Measurements from ENCODE around the gene ZNF497.

ZNF497 gene

GRCh38 chr19:58386576-58387337 is 24.2 kb upstream of the ZNF497 start, which contains the start of gene RPS5:
Gene RPS5 (plus strand): TSS chr19:58387269. CDS start chr19:58388138, 869 bp downstream.
- no peaks in the 10 kb centered on the region for H3K27me3 ChIP-seq (ENCODE audit: insufficient read depth, poor library complexity, severe bottlenecking)
- peaks cover 9% of the 10 kb centered on the region for H3K4me1 ChIP-seq (ENCODE audit: insufficient read depth, poor library complexity, severe bottlenecking)
- ATAC-seq (ENCODE audit: low read depth) (peak; percentile 85), DNase-seq (ENCODE audit: low spot score) (peak; percentile 94)
- no peaks in the 10 kb centered on the region for H3K9me3 ChIP-seq (ENCODE audit: severe bottlenecking)
- H3K4me3 ChIP-seq (ENCODE audit: severe bottlenecking): peak within 1 kb of the TSS; percentile 62
- TF ChIP-seq CTCF (IDR thresholded peaks at IDR 0.05; ENCODE audit: poor library complexity, severe bottlenecking): no peak
- peak within 1 kb of the TSS; percentile 88 for H3K27ac ChIP-seq (ENCODE audit: poor library complexity, severe bottlenecking)
- peaks cover 44% of the 10 kb centered on the region for H3K36me3 ChIP-seq (ENCODE audit: low read depth)

GRCh38 chr19:58385891-58386575 is 23.5 kb upstream of the ZNF497 start:
- DNase-seq (ENCODE audit: low spot score) (peak; percentile 44), ATAC-seq (ENCODE audit: low read depth) (peak; percentile 7; the same call in 2 of the 3 replicates)

GRCh38 chr19:58385313-58385890 is 22.9 kb upstream of the ZNF497 start:
- Histone ChIP-seq H3K36me3 (ENCODE audit: low read depth) (peaks cover 31% of the 10 kb centered on the region), H3K4me1 (ENCODE audit: insufficient read depth, poor library complexity, severe bottlenecking) (peaks cover 9% of the 10 kb centered on the region), H3K27me3 (ENCODE audit: insufficient read depth, poor library complexity, severe bottlenecking) (no peaks in the 10 kb centered on the region), H3K9me3 (ENCODE audit: severe bottlenecking) (no peaks in the 10 kb centered on the region), H3K27ac (ENCODE audit: poor library complexity, severe bottlenecking) (peak overlapping the region; percentile 88), H3K4me3 (ENCODE audit: severe bottlenecking) (peak overlapping the region; percentile 62)
- ATAC-seq (ENCODE audit: low read depth) (no peak), DNase-seq (ENCODE audit: low spot score) (no peak)
- no peak for TF ChIP-seq CTCF (IDR thresholded peaks at IDR 0.05; ENCODE audit: poor library complexity, severe bottlenecking)

More at GRCh38 chr19:58385891-58386575, 23.5 kb upstream of the ZNF497 start:
- Histone ChIP-seq H3K4me1 (ENCODE audit: insufficient read depth, poor library complexity, severe bottlenecking) (peaks cover 9% of the 10 kb centered on the region), H3K4me3 (ENCODE audit: severe bottlenecking) (peak overlapping the region; percentile 62), H3K27ac (ENCODE audit: poor library complexity, severe bottlenecking) (peak overlapping the region; percentile 88), H3K27me3 (ENCODE audit: insufficient read depth, poor library complexity, severe bottlenecking) (no peaks in the 10 kb centered on the region), H3K36me3 (ENCODE audit: low read depth) (peaks cover 37% of the 10 kb centered on the region), H3K9me3 (ENCODE audit: severe bottlenecking) (no peaks in the 10 kb centered on the region)
- no peak for TF ChIP-seq CTCF (IDR thresholded peaks at IDR 0.05; ENCODE audit: poor library complexity, severe bottlenecking)

- no peaks in the 10 kb centered on the region for H3K4me1 ChIP-seq (ENCODE audit: insufficient read depth, poor library complexity, severe bottlenecking)
- no peak for DNase-seq (ENCODE audit: low spot score)
- TF ChIP-seq CTCF (IDR thresholded peaks at IDR 0.05; ENCODE audit: poor library complexity, severe bottlenecking): no peak
These were observed 20.5 kb upstream of the ZNF497 start for GRCh38 chr19:58382997-58383603.

More at GRCh38 chr19:58382997-58383603, 20.5 kb upstream of the ZNF497 start:
- Histone ChIP-seq H3K36me3 (ENCODE audit: low read depth) (peaks cover 9% of the 10 kb centered on the region), H3K4me3 (ENCODE audit: severe bottlenecking) (no peak overlapping the region), H3K9me3 (ENCODE audit: severe bottlenecking) (no peaks in the 10 kb centered on the region), H3K27ac (ENCODE audit: poor library complexity, severe bottlenecking) (no peak overlapping the region), H3K27me3 (ENCODE audit: insufficient read depth, poor library complexity, severe bottlenecking) (no peaks in the 10 kb centered on the region)
- no peak for ATAC-seq (ENCODE audit: low read depth)
